Motor neuron (in vitro differentiated cells): ENCODE measurements around the gene TBC1D3B. TPM values are rescaled to one million over a fixed set of nuclear protein-coding genes. Genes with fewer than 3 reads are reported as not detected.

Experiments used
- ATAC-seq, 8 experiments: fragments of 200-7000 bp; cut with Tn5 transposase; replicated peaks in 6 of 8; 2 replicates each; pipeline ENCODE4 v1.8.0; 2021; ENCODE audit warnings: mild to moderate bottlenecking in 8 of 8, moderate library complexity in 8 of 8
- H3K27ac ChIP-seq, 2 donors: fragments of 250-450 bp; sonication (Bioruptor Pico); 2 replicates each; pipeline ENCODE4 v1.9.0; 2021; ENCODE audit warnings: antibody characterized with exemption in 2 of 2, mild to moderate bottlenecking in 2 of 2, moderate library complexity in 1 of 2
- H3K4me1 ChIP-seq, 2 donors: fragments of 250-450 bp; sonication (Bioruptor Pico); replicated peaks in 1 of 2; 2 replicates each; pipeline ENCODE4 v1.6.1; 2021; ENCODE audit warnings: antibody characterized with exemption in 2 of 2, mild to moderate bottlenecking in 2 of 2, moderate library complexity in 1 of 2
- H3K4me3 ChIP-seq, 5 donors: fragments of 250-450 bp; sonication (Bioruptor Pico); 2 replicates each; pipeline ENCODE4 v1.9.0; 2021; ENCODE audit warnings: antibody characterized with exemption in 5 of 5, mild to moderate bottlenecking in 5 of 5, moderate library complexity in 4 of 5
- WGBS, 10 experiments: fragments of 450-650 bp; shearing (Covaris generic); methylation state at CpG; one replicate each; pipeline ENCODE4 v1.0.0; 2022; 5-methylcytosine and 5-hydroxymethylcytosine counted together
- in situ Hi-C, 9 experiments: fragments of 400-800 bp; cut with MboI; loops; one replicate each; pipeline ENCODE4 v1.15.0; 2021; ENCODE audit warnings: low sequenced_read_pairs in 9 of 9, low pct_unique_long_range_greater_than_20kb in 2 of 9; ENCODE audit not compliant: unreplicated experiment in 9 of 9
- total RNA-seq, 8 experiments: library from RNA; unstranded; fragments of 300-600 nt; gene quantifications; 2 replicates each; pipeline versions ENCODE4 v1.2.3 to v1.2.4, GENCODE V29; 2022

TBC1D3B gene
- total RNA-seq, 8 experiments from 2014 or later, result 0.57 to 3.8 (median 2.1) TPM

GRCh38 chr17:36144981-36145729 is 31.3 kb downstream of the TBC1D3B start:
- 7 to 87% (median 64%) methylated on average over 1 to 5 of the region's 5 CpGs for WGBS, 10 experiments
- Histone ChIP-seq H3K27ac (no peak overlapping the region), H3K4me3 (no peak overlapping the region), H3K4me1 (no peaks in the 10 kb centered on the region)
- in situ Hi-C loops, result loop anchor here in 6 of 9 experiments (10.0 to 25.0 kb wide), 3 partner anchors 158 to 183 kb away; partner anchors contain the start of genes CCL14 (in 1 of the 6) and CCL16 (in 1 of the 6)
- ATAC-seq, result no peak

- 47 to 100% (median 89%) methylated on average over 1 to 2 of the region's 2 CpGs; no CpG with 5 or more reads in 2 of the 10 experiments for WGBS, 10 experiments
- H3K27ac ChIP-seq, result no peak overlapping the region
- in situ Hi-C loops, result loop anchor here in 6 of 9 experiments (10.0 to 25.0 kb wide), 3 partner anchors 157 to 182 kb away; partner anchors contain the start of genes CCL14 (in 1 of the 6) and CCL16 (in 1 of the 6)
Measured at GRCh38 chr17:36144014-36144413, 32.4 kb downstream of the TBC1D3B start.

GRCh38 chr17:36142806-36143205 is 33.6 kb downstream of the TBC1D3B start:
- in situ Hi-C loops, result loop anchor here in 6 of 9 experiments (10.0 to 25.0 kb wide), 3 partner anchors 156 to 181 kb away; partner anchors contain the start of genes CCL14 (in 1 of the 6) and CCL16 (in 1 of the 6)
- no peak overlapping the region for H3K4me3 ChIP-seq
- no peaks in the 10 kb centered on the region for H3K4me1 ChIP-seq
- 32 to 98% (median 92%) methylated on average over 4 to 8 of the region's 8 CpGs; no CpG with 5 or more reads in 3 of the 10 experiments for WGBS, 10 experiments
- ATAC-seq, result no peak
- H3K27ac ChIP-seq, result no peak overlapping the region

More at GRCh38 chr17:36144014-36144413, 32.4 kb downstream of the TBC1D3B start:
- no peak overlapping the region for H3K4me3 ChIP-seq
- H3K4me1 ChIP-seq, result no peaks in the 10 kb centered on the region
- no peak for ATAC-seq

GRCh38 chr17:36142235-36142634 is 34.2 kb downstream of the TBC1D3B start:
- H3K4me3 ChIP-seq, result no peak overlapping the region
- H3K4me1 ChIP-seq, result no peaks in the 10 kb centered on the region
- in situ Hi-C loops, result loop anchor here in 6 of 9 experiments (10.0 to 25.0 kb wide), 3 partner anchors 155 to 180 kb away; partner anchors contain the start of genes CCL14 (in 1 of the 6) and CCL16 (in 1 of the 6)
- H3K27ac ChIP-seq, result no peak overlapping the region
- no peak for ATAC-seq

GRCh38 chr17:36136439-36136838 is 40.0 kb downstream of the TBC1D3B start:
- no peak for ATAC-seq
- no peak overlapping the region for H3K27ac ChIP-seq
- peaks cover 0 to 3% of the 10 kb centered on the region in 2 donors for H3K4me1 ChIP-seq
- 0 to 70% (median 46%) methylated on average over 1 of the region's 1 CpG; no CpG with 5 or more reads in 6 of the 10 experiments for WGBS, 10 experiments
- in situ Hi-C loops, result loop anchor here in 3 of 9 experiments (10.0 to 25.0 kb wide), 3 partner anchors 149 to 174 kb away; partner anchors contain the start of genes CCL14 (in 1 of the 3) and CCL16 (in 1 of the 3)
- no peak overlapping the region for H3K4me3 ChIP-seq

GRCh38 chr17:36136036-36136435 is 40.4 kb downstream of the TBC1D3B start:
- H3K27ac ChIP-seq, result no peak overlapping the region
- 0 to 71% (median 43%) methylated on average over 1 of the region's 1 CpG; no CpG with 5 or more reads in 6 of the 10 experiments for WGBS, 10 experiments
- H3K4me1 ChIP-seq, result peaks cover 0 to 3% of the 10 kb centered on the region in 2 donors
- ATAC-seq, result no peak
- no peak overlapping the region for H3K4me3 ChIP-seq
- in situ Hi-C loops, result loop anchor here in 3 of 9 experiments (10.0 to 25.0 kb wide), 3 partner anchors 149 to 174 kb away; partner anchors contain the start of genes CCL14 (in 1 of the 3) and CCL16 (in 1 of the 3)

GRCh38 chr17:36135465-36135864 is 41.0 kb downstream of the TBC1D3B start:
- in situ Hi-C loops, result loop anchor here in 3 of 9 experiments (10.0 to 25.0 kb wide), 3 partner anchors 148 to 173 kb away; partner anchors contain the start of genes CCL14 (in 1 of the 3) and CCL16 (in 1 of the 3)
- H3K4me1 ChIP-seq, result peaks cover 0 to 3% of the 10 kb centered on the region in 2 donors
- WGBS, 10 experiments, result 40 to 92% (median 75%) methylated on average over 1 to 3 of the region's 4 CpGs; no CpG with 5 or more reads in 4 of the 10 experiments
- no peak for ATAC-seq
- H3K27ac ChIP-seq, result no peak overlapping the region
- no peak overlapping the region for H3K4me3 ChIP-seq

GRCh38 chr17:36133602-36134236 is 42.7 kb downstream of the TBC1D3B start:
- H3K4me3 ChIP-seq, result no peak overlapping the region
- in situ Hi-C loops, result loop anchor here in 3 of 9 experiments (10.0 to 25.0 kb wide), 3 partner anchors 146 to 171 kb away; partner anchors contain the start of genes CCL14 (in 1 of the 3) and CCL16 (in 1 of the 3)
- WGBS, 10 experiments, result 19 to 100% (median 67%) methylated on average over 1 to 4 of the region's 4 CpGs; no CpG with 5 or more reads in 1 of the 10 experiments
- peaks cover 0 to 3% of the 10 kb centered on the region in 2 donors for H3K4me1 ChIP-seq
- H3K27ac ChIP-seq, result no peak overlapping the region
- peak in 4 of 8 experiments; percentile 31 to 74 (median 50) for ATAC-seq

GRCh38 chr17:36132421-36132831 is 44.0 kb downstream of the TBC1D3B start:
- in situ Hi-C loops, result loop anchor here in 3 of 9 experiments (10.0 to 25.0 kb wide), 3 partner anchors 145 to 170 kb away; partner anchors contain the start of genes CCL14 (in 1 of the 3) and CCL16 (in 1 of the 3)
- no peak overlapping the region for H3K4me3 ChIP-seq
- peaks cover 0 to 3% of the 10 kb centered on the region in 2 donors for H3K4me1 ChIP-seq
- peak in 1 of 8 experiments; percentile 23 for ATAC-seq
- no peak overlapping the region for H3K27ac ChIP-seq
- 17 to 94% (median 73%) methylated on average over 1 to 2 of the region's 2 CpGs; no CpG with 5 or more reads in 3 of the 10 experiments for WGBS, 10 experiments

- Histone ChIP-seq H3K27ac (no peak overlapping the region), H3K4me3 (no peak overlapping the region), H3K4me1 (peaks cover 0 to 3% of the 10 kb centered on the region in 2 donors)
- in situ Hi-C loops, result loop anchor here in 3 of 9 experiments (10.0 to 25.0 kb wide), 3 partner anchors 145 to 170 kb away; partner anchors contain the start of genes CCL14 (in 1 of the 3) and CCL16 (in 1 of the 3)
- ATAC-seq, result no peak
- 40 to 100% (median 80%) methylated on average over 1 to 3 of the region's 3 CpGs for WGBS, 10 experiments
Measured at GRCh38 chr17:36131931-36132330, 44.5 kb downstream of the TBC1D3B start.

- ATAC-seq, result peak in 1 of 8 experiments; percentile 33
- Histone ChIP-seq H3K4me1 (peaks cover 0 to 3% of the 10 kb centered on the region in 2 donors), H3K4me3 (no peak overlapping the region), H3K27ac (no peak overlapping the region)
- WGBS, 10 experiments, result 0 to 100% (median 79%) methylated on average over 1 to 2 of the region's 2 CpGs
- in situ Hi-C loops, result loop anchor here in 3 of 9 experiments (10.0 to 25.0 kb wide), 3 partner anchors 144 to 169 kb away; partner anchors contain the start of genes CCL14 (in 1 of the 3) and CCL16 (in 1 of the 3)
Measured at GRCh38 chr17:36131421-36131820, 45.0 kb downstream of the TBC1D3B start.

GRCh38 chr17:36130346-36130745 is 46.1 kb downstream of the TBC1D3B start:
- in situ Hi-C loops, result loop anchor here in 3 of 9 experiments (10.0 to 25.0 kb wide), 3 partner anchors 143 to 168 kb away; partner anchors contain the start of genes CCL14 (in 1 of the 3) and CCL16 (in 1 of the 3)
- no peak overlapping the region for H3K4me3 ChIP-seq
- no peak overlapping the region for H3K27ac ChIP-seq
- H3K4me1 ChIP-seq, result peaks cover 0 to 3% of the 10 kb centered on the region in 2 donors
- WGBS, 10 experiments, result 9 to 90% (median 63%) methylated on average over 2 to 5 of the region's 5 CpGs
- no peak for ATAC-seq
